Measurements from ENCODE around the gene HJURP.

Gene HJURP

GRCh38 chr2:233841183-233841582 lies 13.2 kb downstream of the HJURP start:
- TF ChIP-seq ZFX (IDR thresholded peaks at IDR 0.05; ENCODE audit: borderline replicate concordance) (no peak), CTCF (IDR thresholded peaks at IDR 0.05) (no peak)
- no peak overlapping the region for H3K27ac ChIP-seq

DNA sequence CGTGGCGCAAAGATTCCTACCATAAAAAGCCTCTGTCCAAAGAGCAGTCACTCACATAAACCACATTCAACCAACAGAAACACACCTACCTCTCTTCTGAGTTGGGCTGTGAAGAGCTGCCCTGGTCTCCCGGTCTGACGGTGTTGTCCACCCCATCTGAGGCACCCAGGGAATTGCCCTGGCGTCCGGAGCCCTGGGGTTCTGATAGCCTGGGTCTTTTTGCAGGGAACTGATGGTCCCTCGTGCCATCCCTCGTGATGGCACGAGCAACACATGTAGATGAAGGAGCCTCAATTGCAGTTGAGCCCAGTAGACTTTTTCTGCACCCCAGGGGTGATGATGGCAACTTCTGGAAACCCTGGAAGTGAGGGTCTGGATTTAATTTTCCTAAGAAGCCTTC lies 13.8 kb downstream of the HJURP start:
- H3K27ac ChIP-seq, result no peak overlapping the region
- TF ChIP-seq CTCF (IDR thresholded peaks at IDR 0.05) (no peak), ZFX (IDR thresholded peaks at IDR 0.05; ENCODE audit: borderline replicate concordance) (no peak)

DNA sequence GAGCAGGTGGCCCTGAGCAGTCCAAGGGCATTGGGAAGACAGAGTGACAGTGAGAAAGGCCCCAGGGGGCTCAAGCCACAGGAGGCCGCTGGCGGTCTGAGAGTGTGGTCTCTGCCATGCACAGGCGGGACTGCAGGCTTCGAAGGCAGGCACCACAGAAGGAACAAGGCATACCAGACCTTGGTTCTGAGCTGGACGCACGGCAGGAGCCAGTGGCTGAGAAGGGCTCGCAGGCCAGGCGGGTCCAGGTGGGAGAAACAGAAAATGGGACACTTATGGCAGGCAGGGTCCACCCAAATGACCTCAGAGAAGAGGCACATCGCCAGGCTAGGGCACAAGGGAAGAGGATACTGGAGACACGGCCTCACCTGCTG lies 14.9 kb downstream of the HJURP start:
- TF ChIP-seq ZFX (IDR thresholded peaks at IDR 0.05; ENCODE audit: borderline replicate concordance) (no peak), CTCF (IDR thresholded peaks at IDR 0.05) (no peak)
- no peak overlapping the region for H3K27ac ChIP-seq

GRCh38 chr2:233838726-233839446 lies 15.4 kb downstream of the HJURP start:
- TF ChIP-seq CTCF (IDR thresholded peaks at IDR 0.05) (no peak), ZFX (IDR thresholded peaks at IDR 0.05; ENCODE audit: borderline replicate concordance) (no peak)
- no peak overlapping the region for H3K27ac ChIP-seq

DNA sequence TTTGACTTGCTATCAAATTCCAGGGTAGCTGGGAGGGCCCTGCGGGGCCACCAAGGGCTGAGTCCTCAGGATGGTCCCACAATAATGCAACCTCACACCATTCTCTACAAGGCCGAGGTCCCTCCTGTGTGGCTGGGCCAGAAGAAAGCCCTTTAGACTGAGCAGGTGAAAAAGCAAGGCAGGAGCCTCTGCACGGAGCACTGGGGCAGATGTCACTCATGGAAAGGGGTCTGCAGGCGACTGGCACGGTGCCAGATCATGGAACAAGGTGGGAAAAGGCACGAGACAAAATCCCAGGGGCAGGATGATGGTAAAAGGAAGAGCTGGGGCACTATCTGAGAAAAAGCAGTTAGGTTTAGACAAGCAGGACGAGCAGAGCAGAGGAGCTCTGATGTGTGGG lies 16.1 kb downstream of the HJURP start:
- TF ChIP-seq ZFX (IDR thresholded peaks at IDR 0.05; ENCODE audit: borderline replicate concordance) (no peak), CTCF (IDR thresholded peaks at IDR 0.05) (no peak)
- H3K27ac ChIP-seq, result no peak overlapping the region

- no peak for TF ChIP-seq ZFX (IDR thresholded peaks at IDR 0.05; ENCODE audit: borderline replicate concordance)
- TF ChIP-seq CTCF (IDR thresholded peaks at IDR 0.05), result no peak
- no peak overlapping the region for H3K27ac ChIP-seq
These were observed 16.6 kb downstream of the HJURP start for GRCh38 chr2:233837694-233838229.

DNA sequence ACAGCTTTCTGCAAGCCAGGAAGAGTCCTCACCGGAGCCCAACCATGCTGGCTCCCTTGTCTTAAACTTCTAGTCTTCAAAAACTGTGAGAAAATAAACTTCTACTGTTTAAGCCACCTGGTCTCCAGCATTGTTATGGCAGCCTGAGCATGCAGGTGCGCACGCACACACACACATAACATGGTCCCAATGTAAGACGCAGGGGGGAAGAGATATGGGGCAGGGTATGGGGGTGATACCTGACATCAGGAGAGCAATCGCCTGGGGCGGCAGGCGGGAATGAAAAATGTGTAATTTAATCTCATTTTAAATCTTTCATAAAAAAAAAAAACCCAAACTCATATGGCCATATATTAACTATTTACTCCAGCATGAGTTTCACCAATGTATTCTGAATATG lies 18.0 kb downstream of the HJURP start:
- no peak overlapping the region for H3K27ac ChIP-seq

More for the DNA sequence above, 18.0 kb downstream of the HJURP start:
- no peak for TF ChIP-seq CTCF (IDR thresholded peaks at IDR 0.05)
